HepG2 (cell line): ENCODE results near the gene RNF6. TPM values are rescaled to one million over a fixed set of nuclear protein-coding genes. Genes with fewer than 3 reads are reported as not detected.
A peak's percentile ranks its signal among the peaks of the same experiment; 100 is the strongest.

Experiments used
- ATAC-seq: fragments of 200-7000 bp; cut with Tn5 transposase; 3 replicates; pipeline ENCODE4 v1.9.1; 2020; ENCODE audit warnings: mild to moderate bottlenecking, moderate library complexity
- BruUV-seq: library from RNA; stranded (reverse); fragments of 400-500 nt; replicated peaks from 2 replicates; lab custom pipeline; 2021; lab: Mats Ljungman, UMichigan
- CTCF ChIA-PET: fragments of 300-600 bp; formaldehyde crosslinking; extraction: SDS; loops from one replicate; lab custom pipeline; 2021; ENCODE audit warnings: low total read pairs, inconsistent platforms, low intra/inter-chr PET ratio; lab: Yijun Ruan, JAX
- POLR2A ChIA-PET: fragments of 350-600 bp; sonication (Branson Sonifier 250); formaldehyde crosslinking; loops from one replicate; lab custom pipeline; 2020; ENCODE audit warnings: antibody characterized with exemption, inconsistent platforms; lab: Yijun Ruan, JAX
- DNase-seq: peaks from one replicate; pipeline ENCODE4 v3.0.0-alpha.2; 2015; ENCODE audit warnings: low spot score
- FAIRE-seq: peaks from 3 replicates; lab custom pipeline; 2011; peaks lifted over from hg19 to GRCh38; lab: Jason Lieb, UNC
- H2AFZ ChIP-seq: one replicate; pipeline ENCODE4 v1.6.1; 2011; ENCODE audit warnings: low read length, inconsistent platforms
- H3K27ac ChIP-seq: fragments of 300-600 bp; 3 replicates; pipeline ENCODE4 v1.8.0; 2011; ENCODE audit warnings: mixed run types, mild to moderate bottlenecking, mixed read lengths, low read length, inconsistent platforms; ENCODE audit not compliant: insufficient read depth; ENCODE audit errors: extremely low read length
- H3K27me3 ChIP-seq, 2 experiments: fragments of 200-600 bp in 1 of 2; 2 replicates in 1 of 2; 3 replicates in 1 of 2; pipeline versions ENCODE4 v1.6.0 to v1.8.0; 2011; ENCODE audit warnings: low read length in 2 of 2, mild to moderate bottlenecking in 2 of 2, moderate library complexity in 2 of 2, inconsistent platforms in 1 of 2; ENCODE audit not compliant: insufficient read depth in 2 of 2, control insufficient read depth in 1 of 2
- H3K36me3 ChIP-seq, 2 experiments: fragments of 200-600 bp in 1 of 2; replicated peaks in 1 of 2; 2 replicates in 1 of 2; 3 replicates in 1 of 2; pipeline versions ENCODE4 v1.5.1 to v1.8.0; 2011; ENCODE audit warnings: low read length in 2 of 2, inconsistent platforms in 1 of 2; ENCODE audit not compliant: insufficient read depth in 2 of 2, control insufficient read depth in 1 of 2
- H3K4me1 ChIP-seq: 2 replicates; pipeline ENCODE4 v1.5.1; 2012; ENCODE audit warnings: low read length, inconsistent platforms; ENCODE audit not compliant: insufficient read depth
- H3K4me2 ChIP-seq: 2 replicates; pipeline ENCODE4 v1.6.0; 2011; ENCODE audit warnings: low read depth, low read length, inconsistent platforms
- H3K4me3 ChIP-seq, 3 experiments: fragments of 200-600 bp in 1 of 3; sonication (generic), shearing (Covaris generic) in 1 of 3; replicated peaks in 1 of 3; 2 replicates each; pipeline ENCODE4 v1.5.1; 2011 to 2016; ENCODE audit warnings: low read length in 3 of 3, inconsistent platforms in 2 of 3, low read depth in 2 of 3, mild to moderate bottlenecking in 2 of 3, control low read depth in 1 of 3, mixed read lengths in 1 of 3; ENCODE audit not compliant: insufficient read depth in 1 of 3
- H3K79me2 ChIP-seq: one replicate; pipeline ENCODE4 v1.6.1; 2011; ENCODE audit warnings: low read length, inconsistent platforms; ENCODE audit not compliant: insufficient read depth
- H3K9ac ChIP-seq: 2 replicates; pipeline ENCODE4 v1.6.0; 2011; ENCODE audit warnings: mild to moderate bottlenecking, low read depth, low read length, inconsistent platforms; ENCODE audit not compliant: insufficient read depth
- H3K9me3 ChIP-seq: 2 replicates; pipeline ENCODE4 v1.5.1; 2012; ENCODE audit warnings: mild to moderate bottlenecking, low read length
- H4K20me1 ChIP-seq: 2 replicates; pipeline ENCODE4 v1.6.0; 2011; ENCODE audit warnings: inconsistent platforms, mild to moderate bottlenecking, low read length, moderate library complexity; ENCODE audit not compliant: insufficient read depth
- CBX2 ChIP-seq, 2 experiments: fragments of 200-600 bp in 1 of 2; sonication (generic); formaldehyde crosslinking in 1 of 2; IDR thresholded peaks; 2 replicates each; pipeline versions ENCODE4 v1.7.0 to v1.8.1; 2018 to 2022; ENCODE audit warnings: low read depth in 2 of 2, low read length in 1 of 2, mild to moderate bottlenecking in 1 of 2, missing genetic modification reagents in 1 of 2
- FOXA1 ChIP-seq, 2 experiments: fragments of 450-650 bp in 1 of 2; sonication (generic) in 1 of 2; formaldehyde crosslinking in 1 of 2; IDR thresholded peaks; 2 replicates each; pipeline versions ENCODE4 v1.4.0 to v1.6.1; 2016 to 2020; ENCODE audit warnings: missing genetic modification reagents in 1 of 2
- RORA ChIP-seq: sonication (generic); formaldehyde crosslinking; IDR thresholded peaks from 2 replicates; pipeline ENCODE4 v1.5.0; 2020; ENCODE audit warnings: mild to moderate bottlenecking, missing genetic modification reagents, moderate library complexity
- SIN3B ChIP-seq: fragments of 150-350 bp; IDR thresholded peaks from 2 replicates; pipeline ENCODE4 v1.6.1; 2014; ENCODE audit warnings: low read length
- WGBS: methylation state at CpG from one replicate; pipeline ENCODE4 v1.1.6; 2017; ENCODE audit warnings: low lambda C conversion rate; 5-methylcytosine and 5-hydroxymethylcytosine counted together
- in situ Hi-C: cut with HindIII; loops from 2 replicates; pipeline ENCODE4 v1.10.0; 2017; ENCODE audit warnings: low pct_unique_long_range_greater_than_20kb; ENCODE audit not compliant: extremely low pct_ligation_motif_present
- intact Hi-C: fragments of 100-400 bp; cut with micrococcal nuclease; formaldehyde crosslinking; loops from one replicate; pipeline ENCODE4 v1.10.0; 2022; ENCODE audit not compliant: unreplicated experiment
- polyA plus RNA-seq, 8 experiments: library from polyadenylated mRNA; depleted of rRNA in 3 of 8; stranded (reverse) in 7 of 8; unstranded in 1 of 8; fragments of >200 nt; fragmentation: Illumina TruSeq in 4 of 8; extraction: Trizol in 4 of 8; gene quantifications; 2 replicates each; pipeline versions ENCODE4 v1.2.1 to v1.2.3, GENCODE V29; 2011 to 2016; ENCODE audit warnings: low read depth in 4 of 8, missing spikeins in 1 of 8, mixed read lengths in 1 of 8; ENCODE audit not compliant: insufficient read depth in 1 of 8
- total RNA-seq, 5 experiments: library from RNA; depleted of rRNA; stranded (reverse); fragments of >200 nt; fragmentation: Illumina TruSeq; extraction: Trizol; gene quantifications; 2 replicates each; pipeline ENCODE4 v1.2.3, GENCODE V29; 2016; ENCODE audit warnings: low read depth in 1 of 5
- TF ChIP-seq, protein P1 (sequence below): sonication (generic); formaldehyde crosslinking; IDR thresholded peaks from 2 replicates; pipeline ENCODE4 v1.5.1; 2020; ENCODE audit warnings: mild to moderate bottlenecking, missing genetic modification reagents, moderate library complexity
- TF ChIP-seq, protein P2 (sequence below): sonication (generic); formaldehyde crosslinking; IDR thresholded peaks from 2 replicates; pipeline ENCODE4 v1.5.0; 2020; ENCODE audit warnings: missing genetic modification reagents, mild to moderate bottlenecking, borderline replicate concordance

RNF6 gene
- total and polyA plus RNA-seq, 2 of the 13 experiments (the other 11 are each of a cell fraction or from before 2014, with no cell fraction given), result 14.6 to 36.8 TPM

DNA sequence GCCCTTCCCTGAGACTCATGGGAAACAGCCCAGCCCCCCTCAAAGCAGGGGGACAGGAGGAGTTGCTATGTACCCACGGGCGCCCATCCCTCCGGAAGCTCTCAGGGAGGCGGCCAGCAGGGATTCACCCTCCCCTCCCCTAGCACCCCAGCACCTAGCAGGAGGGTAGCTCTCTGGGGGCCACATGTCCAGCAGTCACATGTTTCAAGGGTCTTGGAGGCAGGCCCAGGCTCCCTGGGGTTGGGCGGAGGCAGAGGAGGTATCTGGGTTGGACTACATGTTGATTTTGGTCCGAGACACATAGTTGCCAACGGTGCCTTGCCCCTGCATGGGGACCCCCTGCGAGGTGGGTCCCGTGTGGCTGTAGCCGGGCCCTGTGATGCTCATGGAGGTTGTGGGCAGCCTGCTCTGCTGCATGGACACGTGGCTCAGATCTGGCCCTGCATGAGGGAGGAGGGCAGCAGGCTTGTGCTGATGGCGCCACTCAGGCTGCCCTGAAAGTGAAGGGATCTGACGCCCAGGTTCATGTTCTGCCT lies 7.0 kb upstream of the RNF6 start:
- Histone ChIP-seq H3K9ac (no peak overlapping the region), H3K79me2 (no peaks in the 10 kb centered on the region), H3K4me2 (no peak overlapping the region), H3K36me3 (no peaks in the 10 kb centered on the region), H4K20me1 (no peaks in the 10 kb centered on the region), H3K27me3 (peaks cover 0 to 6% of the 10 kb centered on the region in 2 experiments; a peak in 1 of 5 replicates), H3K4me1 (no peaks in the 10 kb centered on the region), H3K9me3 (no peaks in the 10 kb centered on the region), H3K4me3 (no peak overlapping the region), H2AFZ (no peak overlapping the region), H3K27ac (no peak overlapping the region)
- DNase-seq (no peak), ATAC-seq (peak; percentile 62), FAIRE-seq (no peak)
- intact Hi-C loops (no loop called here), in situ Hi-C loops (no loop called here)
- TF ChIP-seq, protein P1, sequence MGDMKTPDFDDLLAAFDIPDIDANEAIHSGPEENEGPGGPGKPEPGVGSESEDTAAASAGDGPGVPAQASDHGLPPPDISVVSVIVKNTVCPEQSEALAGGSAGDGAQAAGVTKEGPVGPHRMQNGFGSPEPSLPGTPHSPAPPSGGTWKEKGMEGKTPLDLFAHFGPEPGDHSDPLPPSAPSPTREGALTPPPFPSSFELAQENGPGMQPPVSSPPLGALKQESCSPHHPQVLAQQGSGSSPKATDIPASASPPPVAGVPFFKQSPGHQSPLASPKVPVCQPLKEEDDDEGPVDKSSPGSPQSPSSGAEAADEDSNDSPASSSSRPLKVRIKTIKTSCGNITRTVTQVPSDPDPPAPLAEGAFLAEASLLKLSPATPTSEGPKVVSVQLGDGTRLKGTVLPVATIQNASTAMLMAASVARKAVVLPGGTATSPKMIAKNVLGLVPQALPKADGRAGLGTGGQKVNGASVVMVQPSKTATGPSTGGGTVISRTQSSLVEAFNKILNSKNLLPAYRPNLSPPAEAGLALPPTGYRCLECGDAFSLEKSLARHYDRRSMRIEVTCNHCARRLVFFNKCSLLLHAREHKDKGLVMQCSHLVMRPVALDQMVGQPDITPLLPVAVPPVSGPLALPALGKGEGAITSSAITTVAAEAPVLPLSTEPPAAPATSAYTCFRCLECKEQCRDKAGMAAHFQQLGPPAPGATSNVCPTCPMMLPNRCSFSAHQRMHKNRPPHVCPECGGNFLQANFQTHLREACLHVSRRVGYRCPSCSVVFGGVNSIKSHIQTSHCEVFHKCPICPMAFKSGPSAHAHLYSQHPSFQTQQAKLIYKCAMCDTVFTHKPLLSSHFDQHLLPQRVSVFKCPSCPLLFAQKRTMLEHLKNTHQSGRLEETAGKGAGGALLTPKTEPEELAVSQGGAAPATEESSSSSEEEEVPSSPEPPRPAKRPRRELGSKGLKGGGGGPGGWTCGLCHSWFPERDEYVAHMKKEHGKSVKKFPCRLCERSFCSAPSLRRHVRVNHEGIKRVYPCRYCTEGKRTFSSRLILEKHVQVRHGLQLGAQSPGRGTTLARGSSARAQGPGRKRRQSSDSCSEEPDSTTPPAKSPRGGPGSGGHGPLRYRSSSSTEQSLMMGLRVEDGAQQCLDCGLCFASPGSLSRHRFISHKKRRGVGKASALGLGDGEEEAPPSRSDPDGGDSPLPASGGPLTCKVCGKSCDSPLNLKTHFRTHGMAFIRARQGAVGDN (CRISPR knock-in tag), result peak; percentile 24; the same call in 1 of the 2 replicates
- no peak for TF ChIP-seq SIN3B
- POLR2A ChIA-PET, result no interaction called here
- 17% methylated on average over 1 of the region's 13 CpGs for WGBS
- no TSS peak for BruUV-seq
- CTCF ChIA-PET, result no interaction called here

DNA sequence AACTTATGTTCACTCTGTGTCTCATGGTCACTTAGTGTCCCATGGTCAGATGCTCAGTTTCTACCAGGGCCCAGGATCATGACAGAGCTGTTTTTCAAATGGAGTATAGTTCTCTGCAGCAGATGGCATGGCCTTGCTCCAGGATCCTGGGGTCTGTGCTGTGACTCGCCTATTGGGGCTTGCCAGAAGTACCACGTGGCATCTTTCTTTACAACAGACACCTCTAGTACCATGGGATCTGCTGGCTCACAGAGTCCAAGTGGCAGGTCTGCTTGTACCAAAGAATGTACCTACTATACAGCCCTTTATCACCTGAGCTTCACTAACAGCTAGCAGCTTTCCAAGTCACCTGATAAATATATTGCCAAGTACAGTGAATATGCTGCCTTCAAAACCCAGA lies 6.0 kb upstream of the RNF6 start:
- FAIRE-seq (no peak), DNase-seq (no peak), ATAC-seq (no peak)
- 0% methylated on average over 1 of the region's 2 CpGs for WGBS
- H3K9ac ChIP-seq, result no peak overlapping the region
- H3K27me3 ChIP-seq, result peaks cover 0 to 6% of the 10 kb centered on the region in 2 experiments; a peak in 1 of 5 replicates
- ChIA-PET CTCF (no interaction called here), POLR2A (interaction anchor here (1.3 kb wide), 1 partner anchor 11 kb away, joined by 3 read pairs; no protein-coding TSS in a partner anchor)
- no peak overlapping the region for H3K4me3 ChIP-seq
- H3K4me1 ChIP-seq, result peaks cover 5% of the 10 kb centered on the region
- intact Hi-C loops, result no loop called here
- in situ Hi-C loops, result no loop called here
- no TSS peak for BruUV-seq
- no peaks in the 10 kb centered on the region for H3K9me3 ChIP-seq
- H4K20me1 ChIP-seq, result no peaks in the 10 kb centered on the region
- H3K36me3 ChIP-seq, result no peaks in the 10 kb centered on the region
- H3K27ac ChIP-seq, result no peak overlapping the region
- no peak for TF ChIP-seq RORA (CRISPR knock-in tag)
- no peak for TF ChIP-seq FOXA1 (IDR thresholded peaks at IDR 0.05)
- TF ChIP-seq FOXA1 (CRISPR knock-in tag; IDR thresholded peaks at IDR 0.05), result no peak
- TF ChIP-seq CBX2 (IDR thresholded peaks at IDR 0.05; ENCODE audit: low read depth, low read length), result no peak
- no peak for TF ChIP-seq CBX2 (CRISPR knock-in tag; IDR thresholded peaks at IDR 0.05; ENCODE audit: low read depth)
- TF ChIP-seq, protein P2, sequence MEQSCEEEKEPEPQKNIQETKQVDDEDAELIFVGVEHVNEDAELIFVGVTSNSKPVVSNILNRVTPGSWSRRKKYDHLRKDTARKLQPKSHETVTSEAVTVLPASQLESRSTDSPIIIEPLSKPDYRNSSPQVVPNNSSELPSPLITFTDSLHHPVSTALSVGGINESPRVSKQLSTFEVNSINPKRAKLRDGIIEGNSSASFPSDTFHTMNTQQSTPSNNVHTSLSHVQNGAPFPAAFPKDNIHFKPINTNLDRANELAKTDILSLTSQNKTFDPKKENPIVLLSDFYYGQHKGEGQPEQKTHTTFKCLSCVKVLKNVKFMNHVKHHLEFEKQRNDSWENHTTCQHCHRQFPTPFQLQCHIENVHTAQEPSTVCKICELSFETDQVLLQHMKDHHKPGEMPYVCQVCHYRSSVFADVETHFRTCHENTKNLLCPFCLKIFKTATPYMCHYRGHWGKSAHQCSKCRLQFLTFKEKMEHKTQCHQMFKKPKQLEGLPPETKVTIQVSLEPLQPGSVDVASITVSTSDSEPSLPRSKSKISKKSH, result no peak
- no peak overlapping the region for H2AFZ ChIP-seq
- H3K4me2 ChIP-seq, result no peak overlapping the region
- H3K79me2 ChIP-seq, result no peaks in the 10 kb centered on the region
